ENCODE results near the gene MIEF2.

GRCh38 chr17:18314731-18315561, 54.5 kb downstream of the MIEF2 start, which contains the start of the genes SMCR8 and TOP3A:
- TF ChIP-seq CTCF (conservative IDR thresholded peaks at IDR 0.05) (no peak), EZH2 (IDR thresholded peaks at IDR 0.05; ENCODE audit: low read depth) (no peak)
